Sigmoid colon (tissue), 4 donors: Measurements from ENCODE around the gene TMEM38B.

ENCODE experiments used
- CTCF ChIP-seq, 4 experiments: fragments of 450-650 bp in 3 of 4; fragments of 200-600 bp in 1 of 4; IDR thresholded peaks; one replicate each; pipeline ENCODE4 v1.5.1; 2016 to 2019; ENCODE audit warnings: antibody characterized with exemption in 4 of 4, mild to moderate bottlenecking in 3 of 4, moderate library complexity in 2 of 4
- EP300 ChIP-seq, 4 donors: sonication (generic); formaldehyde crosslinking; IDR thresholded peaks; one replicate each; pipeline ENCODE4 v1.6.1; 2017; ENCODE audit warnings: antibody characterized with exemption in 4 of 4
- POLR2A ChIP-seq, 2 donors: fragments of 450-650 bp; IDR thresholded peaks; one replicate each; pipeline ENCODE4 v1.6.1; 2016; ENCODE audit warnings: antibody characterized with exemption in 2 of 2, mild to moderate bottlenecking in 2 of 2, moderate library complexity in 2 of 2

GRCh38 chr9:105683688-105684275, 10.6 kb upstream of the TMEM38B start:
- TF ChIP-seq EP300 (IDR thresholded peaks at IDR 0.05) (no peak), POLR2A (IDR thresholded peaks at IDR 0.05) (no peak), CTCF (IDR thresholded peaks at IDR 0.05) (no peak)
